H1 (cell line): ENCODE measurements around the gene TAGLN3. TPM values are rescaled to one million over a fixed set of nuclear protein-coding genes. Genes with fewer than 3 reads are reported as not detected.

ENCODE experiments used
- CTCF ChIA-PET: fragments of 300-600 bp; sonication (Branson Sonifier 250); formaldehyde crosslinking; loops from one replicate; lab custom pipeline; 2021; ENCODE audit not compliant: partially characterized antibody; lab: Charles Lee
- POLR2A ChIA-PET: fragments of 300-600 bp; sonication (Branson Sonifier 250); formaldehyde crosslinking; loops from one replicate; lab custom pipeline; 2021; ENCODE audit warnings: inconsistent platforms; ENCODE audit not compliant: partially characterized antibody; lab: Charles Lee
- DNase-seq, 2 experiments: peaks; one replicate each; pipeline versions ENCODE4 v3.0.0 to v3.0.0-alpha.2; 2010 to 2022; ENCODE audit warnings: low spot score in 2 of 2, low read depth in 1 of 2, mixed read lengths in 1 of 2
- FAIRE-seq: peaks from 2 replicates; lab custom pipeline; 2011; peaks lifted over from hg19 to GRCh38; lab: Jason Lieb, UNC
- H2AFZ ChIP-seq: 2 replicates; pipeline ENCODE4 v1.8.1; 2012; ENCODE audit warnings: low read length, inconsistent platforms
- H2AK5ac ChIP-seq: 2 replicates; pipeline ENCODE4 v1.6.1; 2013; ENCODE audit warnings: low read depth, low read length
- H2BK120ac ChIP-seq: replicated peaks from 2 replicates; pipeline ENCODE3; 2013; ENCODE audit warnings: low read depth, low read length, inconsistent platforms
- H2BK12ac ChIP-seq: 2 replicates; pipeline ENCODE4 v1.6.1; 2013; ENCODE audit warnings: low read depth, low read length
- H2BK15ac ChIP-seq: 2 replicates; pipeline ENCODE4 v1.6.1; 2013; ENCODE audit warnings: low read length
- H2BK20ac ChIP-seq: 2 replicates; pipeline ENCODE4 v1.6.1; 2013; ENCODE audit warnings: low read length
- H2BK5ac ChIP-seq: 2 replicates; pipeline ENCODE4 v1.6.1; 2013; ENCODE audit warnings: low read depth, low read length
- H3K14ac ChIP-seq: 2 replicates; pipeline ENCODE4 v1.6.1; 2013; ENCODE audit warnings: inconsistent platforms; ENCODE audit not compliant: insufficient read length
- H3K18ac ChIP-seq: 2 replicates; pipeline ENCODE4 v1.6.1; 2013; ENCODE audit warnings: low read length; ENCODE audit errors: extremely low read depth
- H3K23ac ChIP-seq: 2 replicates; pipeline ENCODE4 v1.6.1; 2013; ENCODE audit warnings: inconsistent platforms; ENCODE audit not compliant: insufficient read length
- H3K23me2 ChIP-seq: 2 replicates; pipeline ENCODE4 v1.6.1; 2013; ENCODE audit warnings: low read depth, low read length
- H3K27ac ChIP-seq: 2 replicates; pipeline ENCODE4 v1.6.1; 2011; ENCODE audit warnings: low read depth, low read length, inconsistent platforms
- H3K27me3 ChIP-seq, 4 experiments: replicated peaks in 1 of 4; 1 replicate in 1 of 4; 2 replicates in 3 of 4; pipeline versions ENCODE4 v1.6.1 to v1.8.1; 2011 to 2013; ENCODE audit warnings: low read length in 3 of 4, mild to moderate bottlenecking in 3 of 4, inconsistent platforms in 2 of 4, mixed read lengths in 2 of 4, moderate library complexity in 1 of 4; ENCODE audit not compliant: control insufficient read depth in 3 of 4, insufficient read depth in 3 of 4; ENCODE audit errors: extremely low read depth in 1 of 4
- H3K36me3 ChIP-seq, 4 experiments: 2 replicates each; pipeline versions ENCODE4 v1.6.1 to v1.8.1; 2011 to 2013; ENCODE audit warnings: mild to moderate bottlenecking in 4 of 4, low read length in 3 of 4, moderate library complexity in 2 of 4, control low read depth in 1 of 4, inconsistent platforms in 1 of 4; ENCODE audit not compliant: insufficient read depth in 4 of 4, control insufficient read depth in 2 of 4
- H3K4ac ChIP-seq: replicated peaks from 2 replicates; pipeline ENCODE3; 2013; ENCODE audit warnings: low read length, low read depth, mixed read lengths, inconsistent platforms; ENCODE audit not compliant: insufficient read length
- H3K4me1 ChIP-seq, 4 experiments: replicated peaks in 1 of 4; 1 replicate in 1 of 4; 2 replicates in 3 of 4; pipeline versions ENCODE4 v1.6.1 to v1.8.1; 2011 to 2013; ENCODE audit warnings: low read length in 3 of 4, inconsistent platforms in 2 of 4, mixed read lengths in 1 of 4; ENCODE audit not compliant: insufficient read depth in 4 of 4, control insufficient read depth in 3 of 4
- H3K4me2 ChIP-seq, 2 experiments: 2 replicates each; pipeline versions ENCODE4 v1.6.1 to v1.8.1; 2011 to 2013; ENCODE audit warnings: low read depth in 2 of 2, low read length in 2 of 2, control low read depth in 1 of 2, inconsistent platforms in 1 of 2, mild to moderate bottlenecking in 1 of 2; ENCODE audit not compliant: insufficient read depth in 1 of 2
- H3K4me3 ChIP-seq, 4 experiments: fragments of 200-600, 300-600 bp in 1 of 4; sonication (generic), shearing (Covaris generic), sonication (Bioruptor Twin) in 1 of 4; 2 replicates each; pipeline versions ENCODE4 v1.5.1 to v1.8.1; 2011 to 2016; ENCODE audit warnings: low read length in 4 of 4, low read depth in 3 of 4, control low read depth in 2 of 4, inconsistent platforms in 2 of 4, mild to moderate bottlenecking in 2 of 4, mixed read lengths in 1 of 4, moderate library complexity in 1 of 4; ENCODE audit not compliant: insufficient read depth in 2 of 4; ENCODE audit errors: extremely low read depth in 1 of 4
- H3K56ac ChIP-seq: replicated peaks from 2 replicates; pipeline ENCODE3; 2013; ENCODE audit warnings: low read depth, mild to moderate bottlenecking, mixed read lengths, low read length, inconsistent platforms; ENCODE audit not compliant: insufficient read length
- H3K79me1 ChIP-seq: 2 replicates; pipeline ENCODE4 v1.6.1; 2013; ENCODE audit warnings: low read depth, low read length, control low read depth
- H3K79me2 ChIP-seq, 2 experiments: 2 replicates each; pipeline versions ENCODE4 v1.6.1 to v1.8.1; 2012 to 2013; ENCODE audit warnings: low read length in 2 of 2, mild to moderate bottlenecking in 2 of 2, inconsistent platforms in 1 of 2; ENCODE audit not compliant: insufficient read depth in 2 of 2, control insufficient read depth in 1 of 2
- H3K9ac ChIP-seq, 4 experiments: replicated peaks in 1 of 4; 1 replicate in 1 of 4; 2 replicates in 3 of 4; pipeline versions ENCODE4 v1.6.1 to v1.8.1; 2011 to 2013; ENCODE audit warnings: low read depth in 3 of 4, low read length in 3 of 4, control low read depth in 2 of 4, mild to moderate bottlenecking in 2 of 4, moderate library complexity in 2 of 4, inconsistent platforms in 1 of 4; ENCODE audit errors: extremely low read depth in 1 of 4
- H3K9me3 ChIP-seq, 2 experiments: 2 replicates each; pipeline versions ENCODE4 v1.6.1 to v1.8.1; 2012 to 2013; ENCODE audit warnings: mild to moderate bottlenecking in 2 of 2, moderate library complexity in 2 of 2, control low read depth in 1 of 2, inconsistent platforms in 1 of 2, low read depth in 1 of 2, low read length in 1 of 2, mixed read lengths in 1 of 2; ENCODE audit not compliant: insufficient read depth in 2 of 2
- H4K20me1 ChIP-seq, 2 experiments: replicated peaks in 1 of 2; 2 replicates each; pipeline versions ENCODE3 to v1.8.1; 2011 to 2013; ENCODE audit warnings: inconsistent platforms in 2 of 2, low read length in 2 of 2, mild to moderate bottlenecking in 1 of 2; ENCODE audit not compliant: insufficient read depth in 2 of 2, control insufficient read depth in 1 of 2
- H4K5ac ChIP-seq: 2 replicates; pipeline ENCODE4 v1.6.1; 2013; ENCODE audit warnings: low read length, low read depth, mixed read lengths, inconsistent platforms; ENCODE audit not compliant: insufficient read length
- H4K8ac ChIP-seq: 2 replicates; pipeline ENCODE4 v1.8.0; 2013; ENCODE audit warnings: mild to moderate bottlenecking, moderate library complexity, low read length, inconsistent platforms; ENCODE audit not compliant: insufficient read depth; ENCODE audit errors: extremely low read depth
- H4K91ac ChIP-seq: replicated peaks from 2 replicates; pipeline ENCODE3; 2013; ENCODE audit warnings: low read length, mixed read lengths, inconsistent platforms; ENCODE audit not compliant: insufficient read length
- WGBS, 2 experiments: shearing (Covaris generic) in 1 of 2; methylation state at CpG; one replicate each; pipeline versions ENCODE4 v1.1.6 to v1.1.7; 2013 to 2015; ENCODE audit warnings: low lambda C conversion rate in 2 of 2, mixed read lengths in 2 of 2, inconsistent platforms in 1 of 2, low coverage in 1 of 2, missing lambda C conversion rate in 1 of 2; ENCODE audit not compliant: insufficient replicate concordance in 2 of 2, insufficient coverage in 1 of 2, insufficient read length in 1 of 2; ENCODE audit errors: extremely low coverage in 1 of 2, missing lambda C conversion rate in 1 of 2; 5-methylcytosine and 5-hydroxymethylcytosine counted together
- polyA plus RNA-seq, 7 experiments: library from polyadenylated mRNA; depleted of rRNA in 3 of 7; stranded (reverse) in 5 of 7; unstranded in 2 of 7; fragments of >200 nt in 5 of 7; fragments of 200-250 nt in 2 of 7; gene quantifications; 1 replicate in 5 of 7; 2 replicates in 1 of 7; 4 replicates in 1 of 7; pipeline versions ENCODE4 v1.2.1 to v1.2.3, GENCODE V29; 2011 to 2013; ENCODE audit warnings: missing spikeins in 2 of 7, mixed read lengths in 2 of 7
- total RNA-seq: library from RNA; stranded (reverse); fragmentation: NEBNext Ultra II Directional; extraction: Animal tissue kit (Norgen Biotek cat#: 25700); gene quantifications from 2 replicates; pipeline ENCODE4 v1.2.1, GENCODE V29; 2021

Gene TAGLN3
- total and polyA plus RNA-seq, 2 of the 8 experiments (the other 6 are each of a cell fraction or from before 2014, with no cell fraction given) = 6.3 to 7.5 TPM

- H3K79me2 ChIP-seq = peaks cover 0 to 17% of the 10 kb centered on the region in 2 experiments; a peak in 3 of 4 replicates
- H2BK5ac ChIP-seq = no peak overlapping the region
- H3K18ac ChIP-seq = no peak overlapping the region
- DNase-seq = no peak
- no peak overlapping the region for H3K27ac ChIP-seq
- no peaks in the 10 kb centered on the region for H3K4me1 ChIP-seq
- H3K4me3 ChIP-seq = no peak overlapping the region
- no peak overlapping the region for H2BK12ac ChIP-seq
- no peak overlapping the region for H3K14ac ChIP-seq
- no peak overlapping the region for H3K23ac ChIP-seq
- H4K20me1 ChIP-seq = peaks cover 0 to 1% of the 10 kb centered on the region in 2 experiments
- H2BK120ac ChIP-seq = no peak overlapping the region
- FAIRE-seq = no peak
- peaks cover 3% of the 10 kb centered on the region for H3K23me2 ChIP-seq
- H3K27me3 ChIP-seq = no peaks in the 10 kb centered on the region
- no peak overlapping the region for H2AFZ ChIP-seq
- POLR2A ChIA-PET = no interaction called here
- H4K8ac ChIP-seq = no peak overlapping the region
- H2BK20ac ChIP-seq = no peak overlapping the region
- no peak overlapping the region for H4K91ac ChIP-seq
- H3K4ac ChIP-seq = no peak overlapping the region
- H3K79me1 ChIP-seq = no peaks in the 10 kb centered on the region; the same call in 1 of the 2 replicates
- no peak overlapping the region for H2BK15ac ChIP-seq
- no peaks in the 10 kb centered on the region for H3K9me3 ChIP-seq
- WGBS, 2 experiments = 89% methylated on average over 10 of the region's 10 CpGs; no CpG with 5 or more reads in 1 of the 2 experiments
- H3K36me3 ChIP-seq = no peaks in the 10 kb centered on the region; a peak in 1 of 8 replicates
- no peak overlapping the region for H4K5ac ChIP-seq
- H2AK5ac ChIP-seq = no peak overlapping the region
- no peak overlapping the region for H3K56ac ChIP-seq
- CTCF ChIA-PET = interaction anchor here (1.4 to 4.8 kb wide), 3 partner anchors 8 to 63 kb away, joined by 5 to 30 read pairs (median 18); no protein-coding TSS in a partner anchor
- H3K9ac ChIP-seq = no peak overlapping the region
- H3K4me2 ChIP-seq = no peak overlapping the region
Observed at GRCh38 chr3:111980716-111981456, 17.8 kb upstream of the TAGLN3 start.
